H1 (cell line): Measurements from ENCODE around the gene DYSF. TPM values are rescaled to one million over a fixed set of nuclear protein-coding genes. Genes with fewer than 3 reads are reported as not detected.

ENCODE experiments used
- CTCF ChIA-PET: fragments of 300-600 bp; sonication (Branson Sonifier 250); formaldehyde crosslinking; loops from one replicate; lab custom pipeline; 2021; ENCODE audit not compliant: partially characterized antibody; lab: Charles Lee
- POLR2A ChIA-PET: fragments of 300-600 bp; sonication (Branson Sonifier 250); formaldehyde crosslinking; loops from one replicate; lab custom pipeline; 2021; ENCODE audit warnings: inconsistent platforms; ENCODE audit not compliant: partially characterized antibody; lab: Charles Lee
- DNase-seq, 2 experiments: peaks; one replicate each; pipeline versions ENCODE4 v3.0.0 to v3.0.0-alpha.2; 2010 to 2022; ENCODE audit warnings: low spot score in 2 of 2, low read depth in 1 of 2, mixed read lengths in 1 of 2
- FAIRE-seq: peaks from 2 replicates; lab custom pipeline; 2011; peaks lifted over from hg19 to GRCh38; lab: Jason Lieb, UNC
- H2AFZ ChIP-seq: 2 replicates; pipeline ENCODE4 v1.8.1; 2012; ENCODE audit warnings: low read length, inconsistent platforms
- H2AK5ac ChIP-seq: 2 replicates; pipeline ENCODE4 v1.6.1; 2013; ENCODE audit warnings: low read depth, low read length
- H2BK120ac ChIP-seq: replicated peaks from 2 replicates; pipeline ENCODE3; 2013; ENCODE audit warnings: low read depth, low read length, inconsistent platforms
- H2BK12ac ChIP-seq: 2 replicates; pipeline ENCODE4 v1.6.1; 2013; ENCODE audit warnings: low read depth, low read length
- H2BK15ac ChIP-seq: 2 replicates; pipeline ENCODE4 v1.6.1; 2013; ENCODE audit warnings: low read length
- H2BK20ac ChIP-seq: 2 replicates; pipeline ENCODE4 v1.6.1; 2013; ENCODE audit warnings: low read length
- H2BK5ac ChIP-seq: 2 replicates; pipeline ENCODE4 v1.6.1; 2013; ENCODE audit warnings: low read depth, low read length
- H3K14ac ChIP-seq: 2 replicates; pipeline ENCODE4 v1.6.1; 2013; ENCODE audit warnings: inconsistent platforms; ENCODE audit not compliant: insufficient read length
- H3K18ac ChIP-seq: 2 replicates; pipeline ENCODE4 v1.6.1; 2013; ENCODE audit warnings: low read length; ENCODE audit errors: extremely low read depth
- H3K23ac ChIP-seq: 2 replicates; pipeline ENCODE4 v1.6.1; 2013; ENCODE audit warnings: inconsistent platforms; ENCODE audit not compliant: insufficient read length
- H3K23me2 ChIP-seq: 2 replicates; pipeline ENCODE4 v1.6.1; 2013; ENCODE audit warnings: low read depth, low read length
- H3K27ac ChIP-seq: 2 replicates; pipeline ENCODE4 v1.6.1; 2011; ENCODE audit warnings: low read depth, low read length, inconsistent platforms
- H3K27me3 ChIP-seq, 4 experiments: replicated peaks in 1 of 4; 1 replicate in 1 of 4; 2 replicates in 3 of 4; pipeline versions ENCODE4 v1.6.1 to v1.8.1; 2011 to 2013; ENCODE audit warnings: low read length in 3 of 4, mild to moderate bottlenecking in 3 of 4, inconsistent platforms in 2 of 4, mixed read lengths in 2 of 4, moderate library complexity in 1 of 4; ENCODE audit not compliant: control insufficient read depth in 3 of 4, insufficient read depth in 3 of 4; ENCODE audit errors: extremely low read depth in 1 of 4
- H3K36me3 ChIP-seq, 4 experiments: 2 replicates each; pipeline versions ENCODE4 v1.6.1 to v1.8.1; 2011 to 2013; ENCODE audit warnings: mild to moderate bottlenecking in 4 of 4, low read length in 3 of 4, moderate library complexity in 2 of 4, control low read depth in 1 of 4, inconsistent platforms in 1 of 4; ENCODE audit not compliant: insufficient read depth in 4 of 4, control insufficient read depth in 2 of 4
- H3K4ac ChIP-seq: replicated peaks from 2 replicates; pipeline ENCODE3; 2013; ENCODE audit warnings: low read length, low read depth, mixed read lengths, inconsistent platforms; ENCODE audit not compliant: insufficient read length
- H3K4me1 ChIP-seq, 4 experiments: replicated peaks in 1 of 4; 1 replicate in 1 of 4; 2 replicates in 3 of 4; pipeline versions ENCODE4 v1.6.1 to v1.8.1; 2011 to 2013; ENCODE audit warnings: low read length in 3 of 4, inconsistent platforms in 2 of 4, mixed read lengths in 1 of 4; ENCODE audit not compliant: insufficient read depth in 4 of 4, control insufficient read depth in 3 of 4
- H3K4me2 ChIP-seq, 2 experiments: 2 replicates each; pipeline versions ENCODE4 v1.6.1 to v1.8.1; 2011 to 2013; ENCODE audit warnings: low read depth in 2 of 2, low read length in 2 of 2, control low read depth in 1 of 2, inconsistent platforms in 1 of 2, mild to moderate bottlenecking in 1 of 2; ENCODE audit not compliant: insufficient read depth in 1 of 2
- H3K4me3 ChIP-seq, 4 experiments: fragments of 200-600, 300-600 bp in 1 of 4; sonication (generic), shearing (Covaris generic), sonication (Bioruptor Twin) in 1 of 4; 2 replicates each; pipeline versions ENCODE4 v1.5.1 to v1.8.1; 2011 to 2016; ENCODE audit warnings: low read length in 4 of 4, low read depth in 3 of 4, control low read depth in 2 of 4, inconsistent platforms in 2 of 4, mild to moderate bottlenecking in 2 of 4, mixed read lengths in 1 of 4, moderate library complexity in 1 of 4; ENCODE audit not compliant: insufficient read depth in 2 of 4; ENCODE audit errors: extremely low read depth in 1 of 4
- H3K56ac ChIP-seq: replicated peaks from 2 replicates; pipeline ENCODE3; 2013; ENCODE audit warnings: low read depth, mild to moderate bottlenecking, mixed read lengths, low read length, inconsistent platforms; ENCODE audit not compliant: insufficient read length
- H3K79me1 ChIP-seq: 2 replicates; pipeline ENCODE4 v1.6.1; 2013; ENCODE audit warnings: low read depth, low read length, control low read depth
- H3K79me2 ChIP-seq, 2 experiments: 2 replicates each; pipeline versions ENCODE4 v1.6.1 to v1.8.1; 2012 to 2013; ENCODE audit warnings: low read length in 2 of 2, mild to moderate bottlenecking in 2 of 2, inconsistent platforms in 1 of 2; ENCODE audit not compliant: insufficient read depth in 2 of 2, control insufficient read depth in 1 of 2
- H3K9ac ChIP-seq, 4 experiments: replicated peaks in 1 of 4; 1 replicate in 1 of 4; 2 replicates in 3 of 4; pipeline versions ENCODE4 v1.6.1 to v1.8.1; 2011 to 2013; ENCODE audit warnings: low read depth in 3 of 4, low read length in 3 of 4, control low read depth in 2 of 4, mild to moderate bottlenecking in 2 of 4, moderate library complexity in 2 of 4, inconsistent platforms in 1 of 4; ENCODE audit errors: extremely low read depth in 1 of 4
- H3K9me3 ChIP-seq, 2 experiments: 2 replicates each; pipeline versions ENCODE4 v1.6.1 to v1.8.1; 2012 to 2013; ENCODE audit warnings: mild to moderate bottlenecking in 2 of 2, moderate library complexity in 2 of 2, control low read depth in 1 of 2, inconsistent platforms in 1 of 2, low read depth in 1 of 2, low read length in 1 of 2, mixed read lengths in 1 of 2; ENCODE audit not compliant: insufficient read depth in 2 of 2
- H4K20me1 ChIP-seq, 2 experiments: replicated peaks in 1 of 2; 2 replicates each; pipeline versions ENCODE3 to v1.8.1; 2011 to 2013; ENCODE audit warnings: inconsistent platforms in 2 of 2, low read length in 2 of 2, mild to moderate bottlenecking in 1 of 2; ENCODE audit not compliant: insufficient read depth in 2 of 2, control insufficient read depth in 1 of 2
- H4K5ac ChIP-seq: 2 replicates; pipeline ENCODE4 v1.6.1; 2013; ENCODE audit warnings: low read length, low read depth, mixed read lengths, inconsistent platforms; ENCODE audit not compliant: insufficient read length
- H4K8ac ChIP-seq: 2 replicates; pipeline ENCODE4 v1.8.0; 2013; ENCODE audit warnings: mild to moderate bottlenecking, moderate library complexity, low read length, inconsistent platforms; ENCODE audit not compliant: insufficient read depth; ENCODE audit errors: extremely low read depth
- H4K91ac ChIP-seq: replicated peaks from 2 replicates; pipeline ENCODE3; 2013; ENCODE audit warnings: low read length, mixed read lengths, inconsistent platforms; ENCODE audit not compliant: insufficient read length
- CEBPB ChIP-seq: IDR thresholded peaks from 2 replicates; pipeline ENCODE4 v1.6.1; 2012; ENCODE audit warnings: low read depth, low read length
- CHD2 ChIP-seq: IDR thresholded peaks from 2 replicates; pipeline ENCODE4 v1.6.1; 2012; ENCODE audit warnings: low read length, improper control_type of control experiment
- SUZ12 ChIP-seq: fragments of 200-600 bp; sonication (generic); IDR thresholded peaks from 2 replicates; pipeline ENCODE4 v1.6.1; 2012; ENCODE audit warnings: mild to moderate bottlenecking, inconsistent platforms, low read length, moderate library complexity, mixed read lengths
- WGBS, 2 experiments: shearing (Covaris generic) in 1 of 2; methylation state at CpG; one replicate each; pipeline versions ENCODE4 v1.1.6 to v1.1.7; 2013 to 2015; ENCODE audit warnings: low lambda C conversion rate in 2 of 2, mixed read lengths in 2 of 2, inconsistent platforms in 1 of 2, low coverage in 1 of 2, missing lambda C conversion rate in 1 of 2; ENCODE audit not compliant: insufficient replicate concordance in 2 of 2, insufficient coverage in 1 of 2, insufficient read length in 1 of 2; ENCODE audit errors: extremely low coverage in 1 of 2, missing lambda C conversion rate in 1 of 2; 5-methylcytosine and 5-hydroxymethylcytosine counted together
- polyA plus RNA-seq, 7 experiments: library from polyadenylated mRNA; depleted of rRNA in 3 of 7; stranded (reverse) in 5 of 7; unstranded in 2 of 7; fragments of >200 nt in 5 of 7; fragments of 200-250 nt in 2 of 7; gene quantifications; 1 replicate in 5 of 7; 2 replicates in 1 of 7; 4 replicates in 1 of 7; pipeline versions ENCODE4 v1.2.1 to v1.2.3, GENCODE V29; 2011 to 2013; ENCODE audit warnings: missing spikeins in 2 of 7, mixed read lengths in 2 of 7
- total RNA-seq: library from RNA; stranded (reverse); fragmentation: NEBNext Ultra II Directional; extraction: Animal tissue kit (Norgen Biotek cat#: 25700); gene quantifications from 2 replicates; pipeline ENCODE4 v1.2.1, GENCODE V29; 2021

The DYSF gene
- total and polyA plus RNA-seq, 2 of the 8 experiments (the other 6 are each of a cell fraction or from before 2014, with no cell fraction given): 5.8 to 7.1 TPM

DNA sequence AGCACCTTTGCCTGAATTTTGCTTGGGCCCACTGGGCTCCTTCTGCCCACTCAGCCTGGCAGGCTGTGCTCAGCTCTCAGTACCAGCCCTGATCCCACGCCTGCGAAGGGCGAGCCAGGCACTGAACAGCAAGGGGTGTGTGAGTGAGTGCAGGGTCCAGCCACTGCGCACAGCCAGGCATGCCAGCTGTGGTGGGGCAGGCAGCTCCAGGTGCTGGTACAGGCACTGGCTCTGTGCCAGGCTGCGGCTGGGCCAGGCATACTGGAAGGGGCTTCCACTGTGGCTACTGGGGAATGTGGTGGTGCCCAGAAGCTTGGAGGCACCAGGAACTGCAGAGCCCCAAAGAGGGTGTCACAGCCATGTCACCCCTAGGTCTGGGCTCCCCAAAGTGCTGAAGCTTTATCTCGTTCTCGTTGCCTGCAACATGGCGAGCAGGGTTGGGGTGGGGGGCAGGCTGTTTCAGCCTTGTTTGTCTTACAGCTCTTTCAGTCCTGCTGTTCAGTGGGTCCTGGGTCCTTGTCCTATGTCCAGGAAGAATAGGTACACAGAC lies 8.8 kb downstream of the DYSF start:
- Histone ChIP-seq H3K18ac (no peak overlapping the region), H3K14ac (no peak overlapping the region), H3K36me3 (no peaks in the 10 kb centered on the region), H3K4me3 (no peak overlapping the region), H4K91ac (no peak overlapping the region), H2AFZ (no peak overlapping the region), H3K79me2 (no peaks in the 10 kb centered on the region), H2BK12ac (peak overlapping the region; percentile 41; the same call in 1 of the 2 replicates), H3K9me3 (no peaks in the 10 kb centered on the region), H2BK5ac (no peak overlapping the region), H4K8ac (no peak overlapping the region), H3K4ac (no peak overlapping the region), H2BK20ac (no peak overlapping the region), H3K23me2 (peaks cover 15% of the 10 kb centered on the region; the same call in 1 of the 2 replicates), H3K23ac (no peak overlapping the region), H3K27ac (no peak overlapping the region), H3K9ac (no peak overlapping the region), H3K4me1 (peaks cover 0 to 20% (median 7%) of the 10 kb centered on the region in 4 experiments; a peak in 5 of 7 replicates), H4K20me1 (peaks cover 11 to 13% of the 10 kb centered on the region in 2 experiments), H2AK5ac (no peak overlapping the region), H3K79me1 (no peaks in the 10 kb centered on the region), H4K5ac (no peak overlapping the region), H3K4me2 (no peak overlapping the region), H3K56ac (no peak overlapping the region), H2BK120ac (no peak overlapping the region), H2BK15ac (0 out of 2 replicates have a peak overlapping the region, but pooled peaks have one; percentile 38), H3K27me3 (peaks cover 34 to 80% (median 71%) of the 10 kb centered on the region in 4 experiments)
- 84% methylated on average over 7 of the region's 8 CpGs; no CpG with 5 or more reads in 1 of the 2 experiments for WGBS, 2 experiments
- DNase-seq (peak in 1 of 2 experiments; percentile 39), FAIRE-seq (no peak)
- TF ChIP-seq CEBPB: no peak
- TF ChIP-seq SUZ12: peak; percentile 19; the same call in 1 of the 2 replicates
- TF ChIP-seq CHD2: no peak
- ChIA-PET CTCF (interaction anchor here (0.6 to 11.9 kb wide), 19 partner anchors 7 to 318 kb away, joined by 3 to 238 read pairs (median 5); partner anchors contain the start of gene DYSF), POLR2A (interaction anchor here (1.0 to 1.2 kb wide), 3 partner anchors 8 to 130 kb away, joined by 3 to 4 read pairs (median 4); partner anchors contain the start of gene DYSF)
